Testis (tissue), 3 donors: ENCODE measurements around the gene MAGI2. TPM values are rescaled to one million over a fixed set of nuclear protein-coding genes. Genes with fewer than 3 reads are reported as not detected.

Experiments
- DNase-seq: peaks from one replicate; pipeline ENCODE4 v3.0.0-alpha.2; 2019
- H3K27ac ChIP-seq, 2 donors: fragments of 200-600 bp; sonication (generic); one replicate each; pipeline ENCODE4 v1.5.1; 2019
- H3K27me3 ChIP-seq: fragments of 200-600 bp; sonication (generic); one replicate; pipeline ENCODE4 v1.5.1; 2019
- H3K36me3 ChIP-seq: fragments of 200-600 bp; sonication (generic); one replicate; pipeline ENCODE4 v1.5.1; 2017; ENCODE audit warnings: low read depth; ENCODE audit errors: missing control alignments
- H3K4me1 ChIP-seq: fragments of 200-600 bp; sonication (generic); one replicate; pipeline ENCODE4 v1.5.1; 2019
- H3K4me3 ChIP-seq, 2 donors: fragments of 200-600 bp; sonication (generic); one replicate each; pipeline ENCODE4 v1.5.1; 2017 to 2019
- H3K9me3 ChIP-seq: fragments of 200-600 bp; sonication (generic); one replicate; pipeline ENCODE4 v1.5.1; 2017
- CTCF ChIP-seq, 3 experiments: fragments of 450-650 bp in 2 of 3; fragments of 200-600 bp in 1 of 3; sonication (generic) in 1 of 3; IDR thresholded peaks; one replicate each; pipeline ENCODE4 v1.5.1; 2016 to 2019; ENCODE audit warnings: antibody characterized with exemption in 3 of 3, mild to moderate bottlenecking in 2 of 3, moderate library complexity in 1 of 3
- POLR2A ChIP-seq: fragments of 450-650 bp; IDR thresholded peaks from one replicate; pipeline ENCODE4 v1.6.1; 2017; ENCODE audit warnings: antibody characterized with exemption, mild to moderate bottlenecking, moderate library complexity
- WGBS, 2 donors: methylation state at CpG; one replicate each; pipeline ENCODE4 v1.1.5; 2018; 5-methylcytosine and 5-hydroxymethylcytosine counted together
- intact Hi-C: fragments of 100-400 bp; cut with DNase I; formaldehyde crosslinking; loops from one replicate; pipeline ENCODE4 v1.15.1; 2023; ENCODE audit warnings: low total_unique reads
- polyA plus RNA-seq: library from polyadenylated mRNA; stranded (reverse); fragments of 350-450 nt; fragmentation: Illumina TruSeq; extraction: RNeasy Lipid Tissue Mini Kit (QIAGEN cat#74804); gene quantifications from one replicate; pipeline ENCODE4 v1.2.3, GENCODE V29; 2014; ENCODE audit warnings: low read depth, low replicate concordance; ENCODE audit not compliant: insufficient read depth
- total RNA-seq, 2 donors: library from RNA; depleted of rRNA; stranded (reverse); fragments of >200 nt; gene quantifications; one replicate each; pipeline ENCODE4 v1.2.3, GENCODE V29; 2016

MAGI2 gene
- total and polyA plus RNA-seq, 3 donors from 2014 or later = 11.2 to 13.1 (median 12.4) TPM

GRCh38 chr7:78099715-78100394, 1353.6 kb downstream of the MAGI2 start:
- H3K27ac ChIP-seq = no peak overlapping the region
- H3K4me1 ChIP-seq = no peaks in the 10 kb centered on the region
- no peak overlapping the region for H3K4me3 ChIP-seq
- 57 to 90% methylated on average over 3 of the region's 3 CpGs for WGBS, 2 donors
- no peaks in the 10 kb centered on the region for H3K27me3 ChIP-seq
- no peak for TF ChIP-seq CTCF (IDR thresholded peaks at IDR 0.05)
- H3K9me3 ChIP-seq = no peaks in the 10 kb centered on the region
- DNase-seq = no peak
- no peaks in the 10 kb centered on the region for H3K36me3 ChIP-seq
- intact Hi-C loops = no loop called here

- Histone ChIP-seq H3K4me1 (no peaks in the 10 kb centered on the region), H3K27ac (no peak overlapping the region), H3K36me3 (no peaks in the 10 kb centered on the region), H3K27me3 (no peaks in the 10 kb centered on the region), H3K4me3 (no peak overlapping the region), H3K9me3 (no peaks in the 10 kb centered on the region)
- TF ChIP-seq POLR2A (no peak), CTCF (IDR thresholded peaks at IDR 0.05) (no peak)
- no peak for DNase-seq
- intact Hi-C loops = no loop called here
Measured at GRCh38 chr7:78095549-78095948, 1357.9 kb downstream of the MAGI2 start.

- DNase-seq = no peak
- no peaks in the 10 kb centered on the region for H3K36me3 ChIP-seq
- H3K4me1 ChIP-seq = no peaks in the 10 kb centered on the region
- WGBS, 2 donors = 94% methylated on average over 3 of the region's 3 CpGs
- H3K27ac ChIP-seq = no peak overlapping the region
- TF ChIP-seq CTCF (IDR thresholded peaks at IDR 0.05) = no peak
- no peak for TF ChIP-seq POLR2A
- intact Hi-C loops = no loop called here
- H3K4me3 ChIP-seq = no peak overlapping the region
- no peaks in the 10 kb centered on the region for H3K27me3 ChIP-seq
- H3K9me3 ChIP-seq = no peaks in the 10 kb centered on the region
Measured at GRCh38 chr7:78092331-78092730, 1361.1 kb downstream of the MAGI2 start.

- DNase-seq = no peak
- no peaks in the 10 kb centered on the region for H3K27me3 ChIP-seq
- TF ChIP-seq POLR2A = no peak
- no peak for TF ChIP-seq CTCF (IDR thresholded peaks at IDR 0.05)
Measured at GRCh38 chr7:78090616-78091015, 1362.9 kb downstream of the MAGI2 start.

GRCh38 chr7:78083476-78084120, 1369.9 kb downstream of the MAGI2 start:
- H3K4me1 ChIP-seq = no peaks in the 10 kb centered on the region
- no peaks in the 10 kb centered on the region for H3K36me3 ChIP-seq
- H3K27me3 ChIP-seq = no peaks in the 10 kb centered on the region
- 82 to 94% methylated on average over 6 of the region's 6 CpGs for WGBS, 2 donors
- no peak overlapping the region for H3K4me3 ChIP-seq
- H3K9me3 ChIP-seq = no peaks in the 10 kb centered on the region
- no peak for DNase-seq
- no peak overlapping the region for H3K27ac ChIP-seq
- intact Hi-C loops = no loop called here
- TF ChIP-seq CTCF (IDR thresholded peaks at IDR 0.05) = no peak
- TF ChIP-seq POLR2A = no peak

More at GRCh38 chr7:78090616-78091015, 1362.9 kb downstream of the MAGI2 start:
- H3K4me3 ChIP-seq = no peak overlapping the region
- H3K27ac ChIP-seq = no peak overlapping the region
- intact Hi-C loops = no loop called here
- no peaks in the 10 kb centered on the region for H3K36me3 ChIP-seq
- H3K4me1 ChIP-seq = no peaks in the 10 kb centered on the region
- H3K9me3 ChIP-seq = no peaks in the 10 kb centered on the region
